ENCODE data around the gene MGRN1.
"Not testable (repeated sequence)": the region's sequence is repeated elsewhere in the genome, so short reads cannot be mapped to it uniquely, and the experiment has no call there.

The MGRN1 gene

DNA sequence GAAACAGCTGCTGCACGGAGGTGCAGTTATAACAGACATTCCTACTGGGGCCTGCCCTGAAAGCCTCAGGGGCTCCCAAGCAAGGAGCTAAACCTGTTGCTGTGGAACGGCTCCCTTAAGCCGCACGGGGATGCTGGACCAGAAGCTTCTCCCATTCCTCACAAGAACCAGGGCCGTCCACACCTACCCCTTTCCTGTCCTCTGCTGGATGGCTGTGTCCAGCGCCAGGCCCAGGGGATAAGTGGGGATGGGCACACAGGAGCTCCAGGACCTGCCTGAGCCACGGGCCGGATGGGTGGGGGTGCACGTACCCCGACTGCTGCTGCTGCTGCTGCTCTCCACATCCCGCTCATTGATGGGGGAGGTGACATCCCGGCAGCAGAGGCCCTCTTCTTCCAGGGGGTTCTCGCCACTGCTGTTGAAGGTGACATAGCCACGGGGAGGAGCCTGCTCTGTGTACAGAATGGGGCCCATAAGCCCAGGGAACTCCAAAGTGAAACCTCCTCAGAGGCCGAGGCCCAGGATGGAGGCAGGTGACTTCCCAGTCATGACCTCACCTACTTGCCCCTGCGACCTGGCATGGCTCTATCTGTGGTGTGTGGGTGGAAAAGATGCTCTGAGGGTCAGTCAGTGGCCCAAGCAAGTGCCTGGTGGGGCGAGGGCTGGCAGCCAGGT, 77.3 kb downstream of the MGRN1 start:
- no peak for DNase-seq

DNA sequence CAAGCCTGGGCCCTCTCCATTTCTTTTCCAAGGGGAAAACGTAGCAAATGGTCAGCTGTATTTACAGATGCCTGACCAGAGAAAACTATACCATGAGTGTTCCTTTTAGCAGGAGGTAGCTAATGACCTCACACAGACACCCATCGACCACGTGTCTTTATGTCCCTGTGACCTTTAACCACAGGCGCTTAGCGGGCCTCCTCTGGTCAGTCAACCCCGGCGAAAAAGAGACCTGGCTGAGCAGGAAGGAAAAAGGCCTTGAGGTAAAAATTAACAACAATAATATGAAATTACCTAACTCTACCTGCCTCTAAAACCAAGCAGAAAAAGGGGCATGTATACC, 77.8 kb downstream of the MGRN1 start:
- DNase-seq = no peak

DNA sequence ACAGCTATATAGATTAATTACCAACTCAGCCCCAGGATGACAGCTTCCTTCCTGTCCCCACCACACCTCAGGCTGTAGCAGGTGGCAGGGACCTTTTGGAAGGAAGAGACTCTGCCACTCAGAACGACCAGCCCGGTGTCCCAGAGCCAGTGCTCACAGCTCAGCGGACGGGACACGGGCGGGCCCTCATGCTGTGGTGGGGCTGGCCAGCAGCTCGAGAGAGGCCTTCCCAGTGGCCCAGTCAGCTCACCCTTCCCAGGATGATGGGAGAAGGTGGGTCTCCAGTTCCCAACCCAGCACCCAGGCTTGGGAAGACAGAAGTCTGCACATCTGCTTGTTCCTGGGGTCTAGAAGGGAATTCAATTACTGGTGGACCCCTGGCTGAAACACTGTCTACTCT, 79.3 kb downstream of the MGRN1 start:
- no peak for DNase-seq

DNA sequence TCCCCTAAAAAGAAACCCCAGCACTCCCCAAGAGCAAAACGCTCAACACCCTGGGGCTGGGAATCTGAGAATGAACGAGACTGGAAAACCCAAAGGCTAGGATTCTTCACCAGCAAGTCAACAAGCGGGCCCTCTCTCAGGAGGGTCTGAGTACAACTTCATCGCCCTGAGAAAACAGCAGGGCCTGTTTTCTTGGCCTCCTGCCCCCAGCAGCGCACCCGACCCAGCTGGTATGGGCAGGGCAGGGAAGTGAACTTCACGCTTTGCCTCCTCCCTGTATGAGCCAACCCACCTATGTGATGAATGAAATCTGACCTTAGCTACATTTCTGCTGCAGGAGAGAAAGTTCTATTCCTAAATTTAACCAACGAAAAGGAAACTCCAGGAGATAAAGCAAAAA, 79.9 kb downstream of the MGRN1 start:
- DNase-seq = no peak

DNA sequence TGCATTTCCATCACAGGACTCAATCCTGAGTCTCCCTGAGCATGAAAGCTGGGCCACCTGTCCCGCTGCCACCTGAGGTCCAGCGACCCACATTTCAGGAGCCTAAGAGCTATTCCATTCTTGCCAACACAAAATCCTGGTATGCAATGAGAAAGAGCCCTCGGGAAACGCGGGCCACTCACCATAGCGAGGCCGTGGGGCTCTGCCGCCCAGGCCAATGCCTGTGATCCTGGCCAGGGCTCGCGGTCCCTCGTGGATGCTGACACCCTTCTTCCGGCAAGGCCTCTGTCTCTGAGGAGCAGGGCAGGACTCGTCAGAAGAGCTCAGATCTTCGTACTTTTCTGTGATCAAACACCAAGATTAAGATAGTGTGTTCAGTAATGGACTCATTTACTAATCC, 80.3 kb downstream of the MGRN1 start:
- no peak for DNase-seq

DNA sequence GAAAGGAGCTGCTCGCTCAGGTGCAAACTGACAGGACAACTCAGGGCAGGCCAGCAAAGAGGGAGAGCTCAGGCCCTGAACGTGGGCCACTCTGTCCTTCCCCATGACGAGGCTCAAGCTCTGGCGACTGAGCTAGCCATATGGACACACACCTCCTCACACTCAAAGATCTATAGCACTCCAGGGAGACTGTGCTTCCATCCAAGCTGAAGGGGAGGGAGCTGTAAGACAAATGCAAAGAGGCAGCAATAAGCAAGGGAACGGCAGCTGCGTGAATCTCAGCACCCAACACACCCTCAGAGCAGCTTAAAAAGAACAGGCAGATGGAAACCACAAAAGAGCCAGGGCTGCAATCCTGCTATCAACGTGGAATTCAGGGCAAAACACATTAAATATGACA, 82.2 kb downstream of the MGRN1 start:
- no peak for DNase-seq

DNA sequence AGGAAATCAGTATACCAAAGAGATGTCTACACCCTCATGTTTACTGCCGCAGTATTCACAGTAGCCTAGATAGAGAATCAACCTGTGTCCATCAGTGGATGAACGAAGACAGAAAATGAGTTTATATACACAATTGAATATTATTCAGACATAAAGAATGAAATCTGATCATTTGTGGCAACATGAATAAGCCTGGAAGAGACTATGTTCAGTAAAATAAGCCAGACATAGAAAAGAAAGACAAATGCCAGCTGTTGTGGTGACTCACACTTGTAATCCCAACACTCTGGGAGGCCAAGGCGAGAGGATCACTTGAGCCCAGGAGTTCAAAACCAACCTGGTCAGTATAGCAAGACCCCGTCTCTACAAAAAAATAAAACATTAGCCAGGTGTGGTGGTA, 84.9 kb downstream of the MGRN1 start:
- DNase-seq = no peak

DNA sequence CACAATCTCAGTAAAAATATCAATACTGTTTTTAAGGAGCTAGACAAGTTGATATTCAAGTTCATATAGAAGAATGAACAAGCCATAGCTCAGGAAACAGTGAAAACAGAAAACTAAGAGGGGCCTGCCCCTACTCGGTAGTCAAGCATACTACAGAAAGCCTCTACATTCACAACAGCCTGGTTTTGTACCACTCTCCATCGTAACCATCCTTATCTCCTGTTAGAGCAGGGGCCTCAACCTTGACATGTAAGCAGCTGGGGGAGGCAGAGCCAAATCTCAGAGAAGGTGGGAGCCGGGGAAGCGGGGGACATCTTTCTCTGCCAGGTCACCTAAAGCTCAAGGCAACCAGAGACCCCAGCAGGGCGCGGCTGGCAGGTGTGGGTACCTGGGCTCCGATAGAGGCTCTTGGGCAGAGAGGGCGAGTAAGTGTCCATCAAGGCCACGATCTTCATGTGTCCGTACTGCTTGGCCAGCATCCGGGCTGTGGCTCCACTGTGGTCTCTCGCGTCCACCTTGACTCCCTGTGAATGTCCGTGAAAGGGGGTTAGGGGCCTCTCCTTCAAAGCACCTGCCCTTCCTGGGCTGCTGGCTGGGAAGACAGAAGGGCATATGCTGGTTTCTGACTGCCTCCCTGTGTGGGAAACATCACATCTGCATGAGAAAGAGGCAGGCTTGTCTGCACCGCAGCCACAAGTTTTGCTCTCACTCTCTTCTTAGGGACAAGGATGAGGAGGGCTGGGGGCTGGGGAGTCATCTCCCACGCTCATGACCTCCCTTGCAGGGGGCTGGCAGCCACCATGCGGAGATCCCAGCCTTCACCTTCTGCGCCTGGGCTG, 89.3 kb downstream of the MGRN1 start:
- DNase-seq = no peak

DNA sequence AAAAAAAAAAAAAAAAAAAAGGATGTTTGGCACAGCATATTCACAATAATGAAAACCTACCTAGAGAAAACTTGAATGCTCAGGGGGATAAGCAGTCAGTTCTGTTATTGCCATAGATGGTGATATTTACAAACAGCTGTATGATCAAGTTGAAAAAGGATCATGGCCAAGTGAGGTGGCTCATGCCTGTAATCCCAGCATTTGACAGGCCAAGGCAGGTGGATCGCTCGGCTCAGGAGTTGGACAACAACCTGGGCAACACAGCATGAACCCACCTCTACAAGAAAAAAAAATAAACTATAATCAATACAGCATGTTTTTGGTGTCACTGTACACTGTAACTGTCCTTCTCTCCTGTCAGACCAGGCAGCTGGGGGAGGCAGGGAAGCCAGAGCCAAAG, 90.4 kb downstream of the MGRN1 start:
- DNase-seq = no peak

DNA sequence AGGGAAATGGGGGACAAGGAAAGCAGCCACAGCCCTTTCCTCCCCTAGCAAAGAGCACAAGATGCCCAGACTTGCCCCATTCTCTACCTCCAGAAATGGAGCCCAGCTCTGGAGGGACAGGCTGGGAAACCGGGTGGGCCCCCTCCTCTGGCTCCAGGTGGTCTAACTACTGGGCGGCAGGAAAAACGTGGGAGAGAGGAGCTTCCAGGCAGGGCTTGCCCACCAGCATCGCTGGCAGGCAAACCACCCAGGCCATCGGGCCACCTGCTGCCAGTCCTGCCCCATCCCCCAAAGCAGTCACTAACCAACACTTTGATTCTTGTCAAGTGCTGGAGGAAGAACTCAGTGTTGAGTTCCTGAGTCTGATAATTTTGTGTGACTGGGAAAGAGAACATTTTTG, 93.8 kb downstream of the MGRN1 start:
- no peak for DNase-seq

DNA sequence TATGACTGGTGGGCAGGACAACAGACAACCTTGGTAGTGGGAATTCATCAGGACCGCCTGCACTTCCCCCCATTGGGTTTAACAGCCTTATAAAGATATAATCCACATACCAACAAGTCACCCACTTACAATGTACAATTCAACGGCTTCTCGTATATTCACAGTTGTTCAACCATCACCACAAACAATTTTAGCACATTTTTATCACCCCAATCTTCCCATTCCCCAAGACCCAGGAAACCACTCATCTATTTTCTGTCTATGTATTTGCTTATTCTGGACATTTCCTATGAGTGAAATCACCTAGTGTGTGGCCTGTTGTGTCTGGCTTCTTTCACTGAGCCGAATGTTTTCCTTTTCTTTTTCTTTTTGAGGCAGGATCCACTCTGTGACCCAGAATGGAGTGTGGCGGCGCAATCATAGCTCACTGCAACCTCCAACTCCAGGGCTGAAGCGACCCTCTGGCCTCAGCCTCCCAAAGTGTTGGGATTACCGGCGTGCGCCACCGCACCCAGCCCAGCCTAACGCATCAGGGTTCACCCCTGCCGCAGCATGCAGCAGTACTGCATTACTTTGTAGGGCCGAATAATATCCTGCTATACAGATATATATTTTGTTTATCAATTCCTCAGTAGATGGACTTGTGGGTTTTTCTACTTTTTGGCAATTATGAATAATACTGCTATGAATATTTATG, 98.6 kb downstream of the MGRN1 start:
- no peak for DNase-seq

DNA sequence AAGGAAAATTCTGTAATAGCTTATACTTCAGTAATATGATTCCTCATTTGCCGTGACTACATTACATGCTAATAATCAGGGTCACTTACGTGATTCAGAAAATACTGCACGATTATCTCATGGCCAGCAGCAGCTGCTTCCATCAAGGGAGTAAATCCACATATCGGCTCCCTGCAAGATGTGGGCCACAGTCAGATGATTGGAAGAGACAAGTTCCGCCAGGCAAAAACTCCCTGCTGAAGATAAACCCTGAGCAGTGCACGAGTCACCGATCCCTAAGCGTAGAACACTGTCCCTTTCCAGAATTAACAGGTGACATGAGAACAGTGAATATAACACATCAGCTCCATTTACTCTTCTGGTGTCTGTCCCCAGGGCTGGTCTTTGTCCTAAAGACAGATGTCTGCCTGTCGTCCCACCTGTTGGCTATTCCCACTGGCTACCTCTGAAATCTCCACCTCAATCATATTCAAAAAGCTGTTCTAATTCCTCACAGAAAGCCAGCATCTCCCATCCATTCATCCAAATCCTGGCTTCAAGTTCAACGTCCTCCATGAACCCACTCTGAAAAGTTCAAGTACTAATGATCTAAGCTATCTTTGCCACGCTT, 100.1 kb downstream of the MGRN1 start:
- DNase-seq = no peak

DNA sequence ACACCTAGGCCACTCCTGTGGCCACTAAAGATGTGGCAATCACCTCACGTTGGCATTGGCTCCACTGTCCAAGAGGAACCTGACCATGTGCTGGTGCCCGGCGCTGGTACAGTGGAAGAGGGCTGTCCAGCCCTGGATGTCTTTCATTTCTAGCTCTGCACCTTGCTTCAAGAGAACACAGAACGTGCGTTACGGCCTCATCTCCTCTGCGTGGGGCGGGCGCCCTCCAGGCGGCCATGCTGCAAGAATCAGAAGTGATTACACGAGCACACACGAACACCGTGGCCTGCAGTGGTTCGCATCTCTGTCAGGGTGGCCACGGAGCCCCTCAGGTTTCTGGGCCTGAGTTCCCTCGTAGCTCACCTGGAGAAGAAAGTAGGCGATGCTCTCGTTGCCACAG, 102.0 kb downstream of the MGRN1 start:
- no peak for DNase-seq

DNA sequence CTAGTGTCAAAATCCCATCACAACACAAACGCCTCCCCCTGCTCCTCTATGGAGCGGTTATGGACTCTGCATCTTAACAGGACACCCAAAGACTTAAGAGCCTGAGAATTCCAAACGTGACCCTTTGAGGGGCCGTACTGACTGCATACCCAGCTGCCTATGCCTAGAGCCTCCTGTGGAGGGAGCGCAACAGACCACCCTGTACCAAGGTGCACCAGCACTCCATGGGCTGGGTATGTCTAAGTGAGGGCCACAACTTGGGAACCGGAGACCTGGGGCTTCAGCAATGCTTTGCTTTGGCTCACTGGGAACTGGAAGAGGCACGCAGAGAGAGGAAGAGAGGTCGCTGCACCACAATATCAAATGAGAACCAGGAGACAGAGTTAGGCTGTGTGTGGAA, 104.0 kb downstream of the MGRN1 start:
- no peak for DNase-seq

DNA sequence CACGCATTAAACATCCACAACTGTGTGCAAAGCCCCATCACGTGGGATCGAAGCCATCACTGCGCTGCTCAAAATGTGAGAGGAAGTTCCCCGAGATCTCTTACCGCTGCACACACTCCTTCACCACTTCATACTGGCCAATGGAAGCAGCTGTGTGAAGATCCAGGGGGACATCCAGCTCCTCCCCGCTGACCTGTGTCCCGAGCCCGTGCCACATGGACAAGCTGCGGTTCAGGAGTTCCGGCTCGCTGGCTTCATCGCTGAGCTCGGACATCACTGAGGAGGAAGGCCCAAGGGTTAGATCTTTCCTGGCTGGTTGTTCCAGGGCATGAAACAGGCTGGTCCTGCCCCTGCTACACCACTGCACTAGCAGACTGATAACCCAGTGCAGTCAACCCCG, 105.2 kb downstream of the MGRN1 start:
- DNase-seq = no peak

DNA sequence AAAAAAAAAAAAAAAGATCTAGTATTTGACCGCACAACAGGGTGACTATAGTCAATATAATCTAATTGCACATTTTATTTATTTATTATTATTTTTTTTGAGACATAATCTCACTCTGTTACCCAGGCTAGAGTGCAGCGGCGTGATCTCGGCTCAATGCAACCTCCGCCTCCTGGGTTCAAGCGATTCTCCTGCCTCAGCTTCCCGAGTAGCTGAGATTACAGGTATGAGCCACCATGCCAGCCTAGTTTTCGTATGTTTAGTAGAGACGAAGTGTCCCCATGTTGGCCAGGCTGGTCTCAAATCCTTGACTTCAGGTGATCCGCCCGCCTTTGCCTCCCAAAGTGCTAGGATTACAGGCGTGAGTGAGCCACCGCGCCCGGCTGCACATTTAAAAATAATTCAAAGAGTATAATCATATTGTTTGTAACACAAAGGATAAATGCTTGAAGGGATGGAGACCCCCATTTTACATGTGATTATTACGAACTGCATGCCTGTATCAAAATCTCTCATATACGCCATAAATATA, 108.7 kb downstream of the MGRN1 start:
- DNase-seq = no peak

DNA sequence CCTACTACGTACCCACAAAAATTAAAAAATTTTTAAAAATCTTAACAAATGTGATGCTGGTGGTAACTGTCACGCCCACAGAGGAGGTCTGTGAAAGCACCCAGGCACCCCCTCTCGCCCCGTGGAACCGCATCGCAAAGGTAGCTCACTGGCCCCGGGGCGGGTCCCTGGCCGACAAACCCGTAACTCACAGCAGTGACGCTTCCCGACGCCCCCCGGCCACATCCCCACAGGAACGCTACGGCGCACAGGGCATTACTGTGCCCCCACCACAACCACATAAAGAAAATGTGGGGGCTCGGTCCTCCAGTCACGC, 109.1 kb downstream of the MGRN1 start:
- DNase-seq = no peak

DNA sequence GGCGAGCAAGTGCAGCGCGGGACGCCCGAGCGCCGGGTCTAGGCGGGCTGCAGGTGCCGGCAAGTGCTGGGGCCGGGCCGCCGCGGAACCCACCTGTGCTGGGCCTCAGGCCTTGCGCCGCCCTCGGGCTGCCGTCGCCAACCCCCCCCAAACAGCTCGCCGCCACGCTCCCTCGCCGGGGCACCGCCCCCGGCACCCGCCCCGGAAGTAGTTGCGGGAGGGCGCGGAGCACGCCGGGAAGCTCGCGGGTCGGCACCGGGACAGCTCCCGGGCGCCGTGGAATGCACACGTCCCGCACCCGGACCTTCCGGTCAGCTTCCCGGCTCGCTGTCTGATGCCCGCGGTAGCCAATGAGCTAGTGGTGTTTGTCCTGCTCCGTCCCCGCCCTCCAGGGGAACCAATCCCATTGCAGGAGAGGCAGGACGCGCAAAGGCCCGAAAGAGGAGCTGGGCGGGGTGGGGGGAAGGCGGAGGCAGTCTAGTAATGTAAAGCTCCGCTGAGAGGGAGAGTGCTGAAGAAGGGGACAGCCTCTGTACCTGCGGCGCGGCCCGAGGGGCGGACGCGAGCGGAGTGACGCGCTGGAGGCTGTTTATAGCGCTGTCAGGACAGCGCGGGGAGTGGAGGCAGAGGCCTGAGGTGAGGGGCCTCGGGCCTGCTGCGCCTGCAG, 109.6 kb downstream of the MGRN1 start, which contains the start of the genes ANKS3 and DNAAF8:
Gene ANKS3, minus strand, starts transcription at position 209 of the 667 bp plus-strand sequence. CDS start 4,122 bp downstream, outside the sequence.
Gene DNAAF8, plus strand, starts transcription at position 475 of the 667 bp plus-strand sequence. CDS start 1,978 bp downstream, outside the sequence.
- peak; percentile 81 for DNase-seq

DNA sequence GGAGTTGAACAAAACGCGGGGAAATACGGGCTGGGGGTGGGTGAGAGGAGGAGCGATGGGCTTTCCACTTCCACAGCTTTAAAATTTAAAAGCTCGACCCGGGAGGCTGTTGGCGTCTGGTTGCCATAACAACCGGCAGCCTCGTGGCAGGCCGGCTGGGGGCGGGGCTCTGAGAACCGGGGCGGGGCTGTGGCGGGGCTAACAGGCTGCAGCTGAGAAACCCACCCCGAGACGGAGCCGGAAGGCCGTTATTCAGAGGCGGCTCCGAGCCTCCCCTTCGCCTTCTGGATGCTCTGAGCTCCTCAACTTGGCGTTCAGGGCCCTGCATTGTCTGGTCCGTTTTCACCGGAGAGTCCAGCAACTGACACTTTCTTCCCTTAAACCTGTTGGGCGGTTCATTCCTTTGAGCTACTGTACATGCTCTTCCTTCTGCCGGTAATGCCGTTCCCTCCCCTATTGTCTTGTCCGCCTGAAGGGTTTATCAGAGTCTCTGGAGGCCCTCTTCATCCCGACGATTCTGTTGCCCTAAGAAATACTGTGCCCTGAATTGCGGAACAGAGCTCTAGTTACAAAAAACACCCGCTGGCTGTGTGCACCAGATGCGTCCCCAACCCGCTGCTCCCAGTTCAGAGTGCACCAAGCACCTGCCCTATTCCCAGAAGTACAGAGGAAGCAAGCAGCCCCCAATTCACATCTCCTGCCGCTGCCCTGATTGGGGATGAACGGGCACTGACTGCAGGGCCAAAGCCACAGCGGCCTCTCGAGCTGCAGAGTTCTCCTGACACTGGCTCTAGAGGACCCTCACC, 110.3 kb downstream of the MGRN1 start:
- DNase-seq = peak; percentile 88

DNA sequence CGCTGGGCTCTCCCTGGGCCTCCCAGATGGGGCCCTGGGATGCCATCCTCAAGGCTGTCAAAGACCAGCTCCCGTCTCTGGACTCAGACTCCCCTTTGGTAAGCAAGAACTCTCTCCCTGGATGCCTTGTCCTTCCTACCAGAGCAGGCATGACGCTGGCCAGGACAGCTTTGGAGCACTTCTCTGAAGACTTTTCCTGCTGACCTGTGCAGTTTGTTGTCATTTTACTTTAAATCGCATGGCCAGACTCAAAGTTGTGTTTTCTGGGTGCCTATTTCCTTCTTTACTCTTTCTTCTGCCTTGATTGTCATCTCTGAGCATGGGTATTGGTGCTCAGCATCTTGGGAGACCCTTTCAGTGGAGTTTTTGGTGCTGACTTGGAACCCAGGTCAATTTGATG, 111.9 kb downstream of the MGRN1 start:
- no peak for DNase-seq

DNA sequence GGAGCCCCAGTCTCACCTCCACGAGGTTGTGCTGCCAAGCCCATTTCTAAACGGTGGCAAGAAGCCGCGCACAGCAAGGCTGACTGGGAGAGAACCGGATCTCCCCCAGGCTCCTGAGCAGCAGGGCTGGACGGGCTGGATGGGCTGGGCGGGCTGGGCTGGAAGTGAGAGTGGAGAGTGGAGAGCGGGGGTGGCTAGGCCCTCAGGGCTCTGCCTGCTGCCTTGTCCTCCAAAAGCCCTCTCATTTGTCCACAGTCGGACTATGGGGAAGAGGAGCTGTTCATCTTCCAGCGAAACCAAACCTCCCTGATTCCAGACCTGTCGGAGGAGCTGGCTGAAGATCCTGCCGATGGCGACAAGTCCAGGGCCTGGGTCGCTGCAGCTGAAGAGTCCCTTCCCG, 112.9 kb downstream of the MGRN1 start:
- no peak for DNase-seq

DNA sequence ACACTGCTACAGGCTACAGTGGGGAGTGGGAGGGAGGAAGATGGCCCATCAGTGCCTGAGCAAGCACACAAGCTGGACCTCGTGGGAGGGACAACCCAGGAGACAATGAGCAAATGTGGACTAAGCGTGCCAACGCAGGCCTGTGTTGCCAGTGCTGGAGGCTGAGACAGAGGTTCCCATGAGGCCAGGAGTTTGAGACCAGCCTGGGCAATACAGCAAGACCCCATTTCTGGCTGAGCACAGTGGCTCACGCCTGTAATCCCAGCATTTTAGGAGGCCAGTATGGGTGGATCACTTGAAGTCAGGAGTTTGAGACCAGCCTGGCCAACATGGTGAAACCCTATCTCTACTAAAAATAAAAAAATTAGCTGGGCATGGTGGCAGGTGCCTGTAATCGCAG, 113.7 kb downstream of the MGRN1 start:
- not testable (repeated sequence) for DNase-seq
